Fibroblast of skin of right biceps (primary cell): ENCODE data around the gene TRIM26.
A peak's percentile ranks its signal among the peaks of the same experiment; 100 is the strongest.
"Not testable (repeated sequence)": the region's sequence is repeated elsewhere in the genome, so short reads cannot be mapped to it uniquely, and the experiment has no call there.

Experiments
- DNase-seq: peaks from one replicate; pipeline ENCODE4 v3.0.0-alpha.2; 2013

TRIM26 gene

GRCh38 chr6:30212865-30213666 is at the start of gene TRIM26:
Gene TRIM26, minus strand, starts transcription at chr6:30213406. Its CDS starts 14,303 bp downstream, at chr6:30199103.
- peak; percentile 97 for DNase-seq

- DNase-seq, result peak; percentile 5
Observed at GRCh38 chr6:30260036-30260504, 46.9 kb upstream of the TRIM26 start.

- DNase-seq, result peak; percentile 82
Observed at GRCh38 chr6:30259140-30260035, 46.2 kb upstream of the TRIM26 start.

- no peak for DNase-seq
Observed at GRCh38 chr6:30258204-30258603, 45.0 kb upstream of the TRIM26 start.

- not testable (repeated sequence) for DNase-seq
Observed at GRCh38 chr6:30252417-30252816, 39.2 kb upstream of the TRIM26 start.

GRCh38 chr6:30244560-30244959 is 31.4 kb upstream of the TRIM26 start:
- DNase-seq, result no peak

GRCh38 chr6:30238178-30238795 is 25.1 kb upstream of the TRIM26 start:
- DNase-seq, result peak; percentile 20

- DNase-seq, result no peak
Observed at GRCh38 chr6:30234356-30234755, 21.1 kb upstream of the TRIM26 start.

GRCh38 chr6:30231067-30231466 is 17.9 kb upstream of the TRIM26 start:
- no peak for DNase-seq

GRCh38 chr6:30227763-30228487 is 14.7 kb upstream of the TRIM26 start:
- DNase-seq, result no peak

GRCh38 chr6:30227242-30227722 is 14.1 kb upstream of the TRIM26 start:
- DNase-seq, result no peak

- DNase-seq, result no peak
Observed at GRCh38 chr6:30223339-30223738, 10.1 kb upstream of the TRIM26 start.

- DNase-seq, result not testable (repeated sequence)
Observed at GRCh38 chr6:30221956-30222355, 8.8 kb upstream of the TRIM26 start.

GRCh38 chr6:30221395-30221794 is 8.2 kb upstream of the TRIM26 start:
- DNase-seq, result not testable (repeated sequence)

- peak; percentile 47 for DNase-seq
Observed at GRCh38 chr6:30219244-30219643, 6.0 kb upstream of the TRIM26 start.

- DNase-seq, result no peak
Observed at GRCh38 chr6:30216096-30216495, 2.9 kb upstream of the TRIM26 start.

GRCh38 chr6:30214657-30214982 is 1.4 kb upstream of the TRIM26 start:
- DNase-seq, result no peak

GRCh38 chr6:30213957-30214656 is 901 bp upstream of the TRIM26 start:
- DNase-seq, result peak; percentile 62

- DNase-seq, result no peak
Observed at GRCh38 chr6:30213667-30213956, 406 bp upstream of the TRIM26 start.

- DNase-seq, result no peak
Observed at GRCh38 chr6:30211899-30212298, 1.3 kb downstream of the TRIM26 start.

GRCh38 chr6:30211306-30211705 is 1.9 kb downstream of the TRIM26 start:
- DNase-seq, result no peak
